ENCODE results near the gene PRXL2A.
A peak's percentile ranks its signal among the peaks of the same experiment; 100 is the strongest.
"Not testable (repeated sequence)": the region's sequence is repeated elsewhere in the genome, so short reads cannot be mapped to it uniquely, and the experiment has no call there.

The PRXL2A gene

GRCh38 chr10:80462299-80462980, 54.1 kb downstream of the PRXL2A start:
- DNase-seq, result no peak

GRCh38 chr10:80462981-80463741, 54.8 kb downstream of the PRXL2A start:
- DNase-seq, result no peak

GRCh38 chr10:80463868-80464267, 55.5 kb downstream of the PRXL2A start:
- no peak for DNase-seq

GRCh38 chr10:80464557-80465450, 56.5 kb downstream of the PRXL2A start:
- no peak for DNase-seq

- no peak for DNase-seq
Observed at GRCh38 chr10:80465451-80465835, 57.1 kb downstream of the PRXL2A start.

- no peak for DNase-seq
Observed at GRCh38 chr10:80465839-80466590, 57.7 kb downstream of the PRXL2A start.

- DNase-seq, result no peak
Observed at GRCh38 chr10:80466724-80467326, 58.5 kb downstream of the PRXL2A start.

- peak; percentile 50 for DNase-seq
Observed at GRCh38 chr10:80468002-80468401, 59.7 kb downstream of the PRXL2A start.

GRCh38 chr10:80468806-80469421, 60.6 kb downstream of the PRXL2A start:
- no peak for DNase-seq

- DNase-seq, result no peak
Observed at GRCh38 chr10:80470266-80470665, 61.9 kb downstream of the PRXL2A start.

GRCh38 chr10:80471001-80471400, 62.6 kb downstream of the PRXL2A start:
- DNase-seq, result peak; percentile 61

GRCh38 chr10:80471715-80472233, 63.4 kb downstream of the PRXL2A start:
- peak; percentile 70 for DNase-seq

- DNase-seq, result peak; percentile 58
Observed at GRCh38 chr10:80472234-80473095, 64.1 kb downstream of the PRXL2A start.

GRCh38 chr10:80473096-80473657, 64.8 kb downstream of the PRXL2A start:
- DNase-seq, result no peak

- DNase-seq, result no peak
Observed at GRCh38 chr10:80473692-80474596, 65.6 kb downstream of the PRXL2A start.

- no peak for DNase-seq
Observed at GRCh38 chr10:80474597-80474910, 66.2 kb downstream of the PRXL2A start.

- no peak for DNase-seq
Observed at GRCh38 chr10:80474941-80475340, 66.6 kb downstream of the PRXL2A start.

- not testable (repeated sequence) for DNase-seq
Observed at GRCh38 chr10:80475641-80476040, 67.3 kb downstream of the PRXL2A start.

- DNase-seq, result no peak
Observed at GRCh38 chr10:80476685-80477084, 68.3 kb downstream of the PRXL2A start.
